ENCODE results near the gene SIPA1L2.
A peak's percentile ranks its signal among the peaks of the same experiment; 100 is the strongest.

The SIPA1L2 gene

DNA sequence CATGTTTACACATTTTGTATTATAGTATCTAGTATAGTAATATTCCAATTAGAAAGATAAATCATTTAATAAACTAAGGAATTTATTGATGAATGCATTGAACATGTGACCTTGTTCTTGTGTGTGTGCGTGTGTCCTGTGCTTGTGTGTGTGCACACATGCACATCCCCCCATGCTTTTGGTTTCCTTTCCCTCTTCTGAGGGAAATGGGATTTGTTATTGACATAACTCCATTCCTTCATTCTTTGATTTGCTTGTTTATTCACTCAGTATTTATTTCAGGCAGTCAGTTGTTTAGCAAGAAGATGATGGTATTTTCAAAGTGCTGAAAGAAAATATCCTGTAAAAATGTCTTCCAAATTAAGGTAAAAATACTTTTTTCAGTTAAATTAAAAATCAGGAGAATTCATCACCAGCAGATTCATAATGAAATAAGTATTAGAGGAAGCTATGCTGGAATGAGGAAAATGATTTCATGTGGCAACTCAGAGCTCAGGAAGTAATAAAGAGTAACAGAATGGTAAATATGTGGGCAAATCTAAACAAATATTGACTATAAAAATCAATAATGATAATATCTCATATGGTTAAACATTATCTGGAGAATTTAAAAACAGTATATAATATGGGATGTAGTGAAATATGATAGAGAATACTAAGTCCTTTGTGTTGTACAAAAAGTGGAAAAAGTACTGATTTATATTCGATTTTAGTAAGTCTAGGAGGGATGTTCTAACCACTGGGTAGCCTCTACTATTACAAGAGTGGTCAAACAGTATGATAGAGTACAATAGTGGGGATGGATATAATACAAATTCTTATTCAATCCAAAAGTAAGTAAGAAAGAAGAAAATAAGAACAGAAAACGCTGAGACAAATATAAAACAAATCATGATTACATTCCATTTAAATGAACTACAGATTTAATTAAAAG is 35.2 kb upstream of the SIPA1L2 start:
- DNase-seq (ENCODE audit: low read depth in 1 of 2, low spot score in 1 of 2): peak in 1 of 2 experiments; percentile 64
- peak; percentile 87 for TF ChIP-seq JUND (IDR thresholded peaks at IDR 0.05; ENCODE audit: low read depth)
- in situ Hi-C loops (cut with HindIII; ENCODE audit: low pct_unique_long_range_greater_than_20kb, low sequenced_read_pairs): no loop called here

DNA sequence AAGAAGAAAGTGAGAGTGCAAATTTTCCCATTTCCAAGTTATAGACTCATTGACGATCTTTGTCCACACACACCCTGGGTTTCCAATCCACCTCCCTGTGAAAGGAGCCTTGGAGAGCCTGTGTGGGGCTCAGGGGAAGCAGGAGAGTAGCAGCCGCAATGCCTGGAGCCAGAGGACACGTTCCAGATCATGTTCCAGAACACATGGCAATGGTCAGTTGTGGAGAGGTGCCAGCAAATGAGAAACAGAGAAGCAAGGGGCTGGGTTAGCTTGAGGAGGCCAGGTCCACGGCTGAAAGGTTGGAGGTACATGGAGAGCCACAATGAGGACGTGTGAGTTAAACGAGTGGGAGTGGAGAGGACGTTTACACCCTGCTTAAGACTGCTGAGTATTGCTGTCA is 33.0 kb upstream of the SIPA1L2 start:
- DNase-seq (ENCODE audit: low read depth in 1 of 2, low spot score in 1 of 2): peak in 1 of 2 experiments; percentile 24
- TF ChIP-seq JUND (IDR thresholded peaks at IDR 0.05; ENCODE audit: low read depth): no peak
- in situ Hi-C loops (cut with HindIII; ENCODE audit: low pct_unique_long_range_greater_than_20kb, low sequenced_read_pairs): no loop called here

DNA sequence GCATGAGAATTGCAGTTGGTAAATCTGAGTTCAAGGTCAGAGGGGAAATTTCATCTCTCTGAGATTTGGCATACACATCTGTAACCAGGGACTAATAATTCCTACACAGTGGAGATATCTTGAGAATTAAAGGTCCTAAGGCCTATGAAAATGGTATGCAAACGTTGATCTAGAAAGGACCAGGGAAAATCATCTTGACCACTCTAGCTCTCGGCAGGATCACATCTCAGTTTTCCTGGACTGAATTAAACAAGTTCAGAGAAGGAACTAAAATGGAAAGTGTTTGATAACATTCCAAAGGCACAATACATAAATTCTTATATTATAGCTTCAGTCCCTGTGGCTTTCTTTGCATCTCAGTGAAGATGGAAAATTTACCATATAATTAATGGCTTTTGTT is 28.5 kb upstream of the SIPA1L2 start:
- in situ Hi-C loops (cut with HindIII; ENCODE audit: low pct_unique_long_range_greater_than_20kb, low sequenced_read_pairs): no loop called here
- DNase-seq (ENCODE audit: low read depth in 1 of 2, low spot score in 1 of 2): no peak
- no peak for TF ChIP-seq JUND (IDR thresholded peaks at IDR 0.05; ENCODE audit: low read depth)

DNA sequence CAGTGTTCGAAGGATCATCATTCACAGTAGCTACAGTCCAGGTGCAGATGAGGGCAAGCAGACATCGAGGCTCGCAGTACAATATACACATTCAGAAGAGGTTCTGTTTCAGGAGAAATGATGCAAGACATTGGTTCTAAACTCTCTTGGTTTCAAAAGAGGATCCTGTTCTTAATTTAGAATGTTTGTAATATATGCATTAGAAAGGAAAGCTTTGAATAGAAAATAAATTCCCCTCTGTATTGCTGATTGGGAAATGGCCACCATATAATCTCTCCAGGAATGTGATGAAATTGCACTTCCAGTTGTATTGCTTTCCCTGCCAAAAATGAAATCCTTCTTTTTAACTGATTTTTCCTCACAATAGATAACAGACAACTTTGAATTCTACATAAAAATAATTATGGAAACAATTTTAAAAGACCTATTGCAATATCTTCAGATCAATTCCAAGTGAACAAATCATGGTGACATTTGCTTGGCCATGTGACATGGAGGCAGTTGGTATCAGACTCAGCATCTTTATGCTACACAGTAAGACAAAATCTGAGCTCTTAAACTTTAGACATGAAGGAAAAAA is 27.6 kb upstream of the SIPA1L2 start:
- no peak for DNase-seq (ENCODE audit: low read depth in 1 of 2, low spot score in 1 of 2)
- in situ Hi-C loops (cut with HindIII; ENCODE audit: low pct_unique_long_range_greater_than_20kb, low sequenced_read_pairs): no loop called here
- TF ChIP-seq JUND (IDR thresholded peaks at IDR 0.05; ENCODE audit: low read depth): no peak

DNA sequence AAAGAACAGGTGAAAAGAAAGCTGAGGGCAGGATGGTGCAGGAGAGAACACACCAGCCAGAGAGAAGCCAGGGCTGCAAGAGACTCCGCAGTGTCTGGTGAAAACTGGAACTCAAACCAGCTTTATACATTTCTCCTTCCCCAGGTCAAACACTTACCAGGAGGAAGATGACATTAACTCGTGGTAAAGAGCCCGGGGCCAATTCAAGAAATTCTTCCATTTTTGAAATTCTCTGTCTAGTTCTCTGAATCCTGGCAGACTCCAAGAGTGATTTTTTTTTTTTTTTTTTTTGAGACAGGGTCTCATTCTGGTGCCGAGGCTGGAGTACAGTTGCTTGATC is 25.8 kb upstream of the SIPA1L2 start:
- no peak for TF ChIP-seq JUND (IDR thresholded peaks at IDR 0.05; ENCODE audit: low read depth)
- DNase-seq (ENCODE audit: low read depth in 1 of 2, low spot score in 1 of 2): no peak
- in situ Hi-C loops (cut with HindIII; ENCODE audit: low pct_unique_long_range_greater_than_20kb, low sequenced_read_pairs): no loop called here

DNA sequence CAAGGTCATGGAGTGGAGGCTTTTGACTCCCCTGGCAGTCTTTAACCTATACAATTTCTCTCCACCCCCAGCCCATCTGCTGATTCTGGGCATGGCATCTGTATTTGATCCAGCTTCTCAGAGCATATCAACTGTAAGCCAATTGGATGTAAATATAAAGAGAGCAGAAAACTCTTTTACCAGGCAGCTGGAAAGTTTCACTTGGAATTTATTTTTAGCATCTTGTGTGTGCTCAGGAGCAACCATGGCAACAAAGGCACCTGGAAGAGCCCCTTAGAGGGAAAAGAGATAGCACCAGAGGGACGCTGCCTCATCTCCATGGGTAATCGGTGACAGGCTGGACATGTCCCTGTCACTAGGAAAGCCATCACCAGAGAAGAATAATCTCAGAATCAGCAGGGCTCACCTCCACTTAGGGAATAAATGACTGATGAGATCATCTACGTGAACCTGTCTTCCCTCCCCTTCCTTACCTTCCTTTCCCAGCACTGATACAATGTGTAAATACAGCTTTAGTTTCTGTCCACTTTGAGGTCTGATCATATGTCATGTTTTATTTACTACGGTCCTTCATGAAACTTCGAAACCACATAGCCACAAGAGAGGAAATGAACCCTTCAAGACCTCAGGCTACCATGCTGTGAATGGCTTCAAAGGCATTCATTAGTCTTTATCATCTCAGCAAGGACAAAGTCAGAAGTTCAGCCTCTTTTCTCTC is 25.3 kb upstream of the SIPA1L2 start:
- DNase-seq (ENCODE audit: low read depth in 1 of 2, low spot score in 1 of 2): no peak
- no peak for TF ChIP-seq JUND (IDR thresholded peaks at IDR 0.05; ENCODE audit: low read depth)

DNA sequence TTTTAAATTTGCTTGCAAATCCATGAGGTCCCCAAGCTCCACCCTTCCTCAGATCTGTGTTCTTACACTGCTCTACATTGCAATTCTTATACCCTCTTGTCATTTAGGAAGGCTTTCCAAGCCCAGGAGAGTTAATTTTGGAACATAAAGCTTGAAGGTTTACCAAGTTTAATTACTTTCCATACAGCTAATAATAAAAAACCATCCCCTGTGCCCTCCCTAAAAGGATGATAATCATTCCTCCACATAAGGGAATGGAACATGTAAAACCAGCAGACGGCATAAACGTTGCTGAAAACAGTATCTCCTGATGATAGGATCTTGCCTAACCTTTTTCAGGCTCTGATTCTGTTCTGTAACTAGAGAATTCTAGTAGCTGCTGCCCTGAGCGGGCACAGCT is 23.9 kb upstream of the SIPA1L2 start:
- in situ Hi-C loops (cut with HindIII; ENCODE audit: low pct_unique_long_range_greater_than_20kb, low sequenced_read_pairs): no loop called here
- no peak for TF ChIP-seq JUND (IDR thresholded peaks at IDR 0.05; ENCODE audit: low read depth)
- DNase-seq (ENCODE audit: low read depth in 1 of 2, low spot score in 1 of 2): no peak

More for the DNA sequence above, 25.3 kb upstream of the SIPA1L2 start:
- in situ Hi-C loops (cut with HindIII; ENCODE audit: low pct_unique_long_range_greater_than_20kb, low sequenced_read_pairs): no loop called here

DNA sequence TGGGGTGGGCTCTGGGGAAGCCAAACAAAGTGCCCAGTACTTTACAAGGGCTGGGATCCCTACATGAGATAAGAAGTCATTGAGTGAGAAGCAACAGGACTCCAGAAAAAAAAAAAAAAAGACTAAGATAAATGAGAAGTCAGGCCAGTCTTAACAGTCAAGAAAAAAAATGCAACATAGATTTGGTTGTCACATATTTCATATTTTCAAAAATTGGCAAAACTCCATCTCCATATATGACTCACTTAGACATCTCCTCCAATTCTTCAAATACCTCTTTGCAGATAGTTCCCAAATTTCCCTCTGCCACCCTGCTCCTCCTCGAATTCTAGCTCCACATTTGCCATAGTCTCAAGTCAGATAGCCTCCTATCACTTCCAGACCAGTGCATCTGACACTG is 20.9 kb upstream of the SIPA1L2 start:
- TF ChIP-seq JUND (IDR thresholded peaks at IDR 0.05; ENCODE audit: low read depth): no peak
- no peak for DNase-seq (ENCODE audit: low read depth in 1 of 2, low spot score in 1 of 2)
- in situ Hi-C loops (cut with HindIII; ENCODE audit: low pct_unique_long_range_greater_than_20kb, low sequenced_read_pairs): no loop called here

DNA sequence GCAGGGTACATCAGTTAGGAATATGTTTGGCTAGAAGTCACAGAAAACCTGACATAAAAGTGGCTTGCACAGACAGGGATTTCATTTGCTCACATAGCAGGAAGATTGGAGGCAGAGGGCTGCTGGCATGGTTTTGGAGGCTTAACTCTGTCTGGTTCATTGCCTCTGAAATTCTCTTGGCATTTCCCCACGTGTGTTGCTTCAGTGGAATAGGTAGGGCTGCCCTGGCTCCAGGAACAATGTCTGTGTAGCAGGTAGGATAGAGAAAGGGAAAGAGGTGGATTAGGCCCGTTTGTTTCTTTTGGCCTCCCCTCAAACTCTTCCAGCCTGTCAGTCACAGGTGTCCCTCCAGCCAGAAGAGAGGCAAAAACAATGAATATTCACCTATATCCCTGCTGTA is 20.5 kb upstream of the SIPA1L2 start:
- in situ Hi-C loops (cut with HindIII; ENCODE audit: low pct_unique_long_range_greater_than_20kb, low sequenced_read_pairs): no loop called here
- no peak for DNase-seq (ENCODE audit: low read depth in 1 of 2, low spot score in 1 of 2)
- no peak for TF ChIP-seq JUND (IDR thresholded peaks at IDR 0.05; ENCODE audit: low read depth)

DNA sequence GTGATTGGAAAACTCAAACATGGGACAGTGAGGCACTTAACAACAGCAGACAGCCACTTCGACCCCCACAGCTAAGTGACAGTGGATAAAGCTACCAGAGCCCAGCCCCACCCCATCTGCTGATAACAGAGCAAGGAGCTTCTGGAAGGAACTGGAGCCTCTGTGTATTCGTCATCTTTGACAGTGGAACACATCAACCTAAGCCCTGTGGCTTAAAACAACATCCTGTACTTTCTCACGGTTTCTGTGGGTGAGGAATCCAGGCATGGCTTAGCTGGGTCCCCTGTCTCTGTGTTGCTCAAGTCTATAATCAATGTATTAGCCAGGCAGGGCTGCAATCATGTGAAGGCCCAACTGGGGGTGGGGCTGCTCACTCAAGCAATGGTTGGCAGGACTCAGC is 18.4 kb upstream of the SIPA1L2 start:
- no peak for TF ChIP-seq JUND (IDR thresholded peaks at IDR 0.05; ENCODE audit: low read depth)
- in situ Hi-C loops (cut with HindIII; ENCODE audit: low pct_unique_long_range_greater_than_20kb, low sequenced_read_pairs): no loop called here
- DNase-seq (ENCODE audit: low read depth in 1 of 2, low spot score in 1 of 2): no peak

DNA sequence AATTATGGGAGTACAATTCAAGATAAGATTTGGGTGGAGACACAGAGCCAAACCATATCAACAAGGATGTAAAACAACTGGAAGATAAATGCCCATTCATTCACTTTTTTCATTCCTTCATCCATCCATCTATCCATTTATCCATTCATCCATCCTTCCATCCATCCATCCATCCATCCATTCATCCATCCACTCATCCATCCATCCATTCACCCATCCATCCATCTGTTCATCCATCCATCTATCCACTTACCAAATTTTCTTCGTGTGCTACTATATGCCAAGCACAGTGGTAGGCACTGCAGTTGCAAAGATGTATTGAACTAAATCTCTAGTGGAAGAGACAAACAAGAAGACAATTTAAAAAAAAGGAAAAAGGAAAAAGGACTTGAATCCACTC is 14.3 kb upstream of the SIPA1L2 start:
- in situ Hi-C loops (cut with HindIII; ENCODE audit: low pct_unique_long_range_greater_than_20kb, low sequenced_read_pairs): no loop called here
- DNase-seq (ENCODE audit: low read depth in 1 of 2, low spot score in 1 of 2): no peak
- no peak for TF ChIP-seq JUND (IDR thresholded peaks at IDR 0.05; ENCODE audit: low read depth)

DNA sequence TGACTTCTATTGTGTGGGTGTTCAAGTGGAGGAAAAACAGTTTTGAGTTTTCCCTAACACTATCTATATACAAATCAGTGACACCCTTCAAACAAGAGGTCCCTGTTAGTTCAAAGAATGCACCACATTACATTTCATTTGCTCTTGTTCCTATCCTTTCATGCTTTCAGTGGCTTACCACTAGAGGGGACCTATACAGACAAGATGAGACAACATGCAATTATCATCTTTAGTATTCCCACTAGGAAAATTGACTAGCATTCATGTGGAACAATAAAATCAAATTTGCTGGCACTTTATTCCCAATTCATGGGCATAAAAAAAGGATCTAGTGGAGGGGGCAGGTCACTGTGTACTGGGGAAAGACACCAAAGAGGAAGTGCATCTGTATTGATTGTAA is 13.3 kb upstream of the SIPA1L2 start:
- in situ Hi-C loops (cut with HindIII; ENCODE audit: low pct_unique_long_range_greater_than_20kb, low sequenced_read_pairs): no loop called here
- TF ChIP-seq JUND (IDR thresholded peaks at IDR 0.05; ENCODE audit: low read depth): no peak
- no peak for DNase-seq (ENCODE audit: low read depth in 1 of 2, low spot score in 1 of 2)

DNA sequence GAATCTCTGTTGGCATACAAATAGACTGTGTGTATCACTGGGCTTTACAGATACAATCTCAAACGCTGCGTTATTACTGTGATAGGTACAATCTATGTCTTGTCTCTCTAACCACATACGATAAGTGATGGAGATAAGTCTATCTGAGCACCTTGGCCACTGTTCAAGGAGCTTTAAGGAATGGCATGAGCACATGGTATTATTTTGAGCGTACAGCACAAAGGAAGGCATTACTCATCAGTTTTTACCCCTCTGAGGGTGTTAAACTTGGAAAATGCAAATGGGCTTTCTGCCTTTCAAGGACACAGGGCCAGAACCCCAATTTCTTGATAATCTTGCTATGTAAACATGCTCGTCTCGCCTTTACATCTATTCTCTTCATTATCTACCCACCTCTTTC is 11.6 kb upstream of the SIPA1L2 start:
- in situ Hi-C loops (cut with HindIII; ENCODE audit: low pct_unique_long_range_greater_than_20kb, low sequenced_read_pairs): no loop called here
- no peak for TF ChIP-seq JUND (IDR thresholded peaks at IDR 0.05; ENCODE audit: low read depth)

More for the DNA sequence above, 11.6 kb upstream of the SIPA1L2 start:
- DNase-seq (ENCODE audit: low read depth in 1 of 2, low spot score in 1 of 2): no peak
